ENCODE results near the gene CDK10. TPM values are rescaled to one million over a fixed set of nuclear protein-coding genes. Genes with fewer than 3 reads are reported as not detected.

CDK10 gene
- total RNA-seq, 4 donors from 2014 or later: 34.6 to 69.1 (median 40.9) TPM

DNA sequence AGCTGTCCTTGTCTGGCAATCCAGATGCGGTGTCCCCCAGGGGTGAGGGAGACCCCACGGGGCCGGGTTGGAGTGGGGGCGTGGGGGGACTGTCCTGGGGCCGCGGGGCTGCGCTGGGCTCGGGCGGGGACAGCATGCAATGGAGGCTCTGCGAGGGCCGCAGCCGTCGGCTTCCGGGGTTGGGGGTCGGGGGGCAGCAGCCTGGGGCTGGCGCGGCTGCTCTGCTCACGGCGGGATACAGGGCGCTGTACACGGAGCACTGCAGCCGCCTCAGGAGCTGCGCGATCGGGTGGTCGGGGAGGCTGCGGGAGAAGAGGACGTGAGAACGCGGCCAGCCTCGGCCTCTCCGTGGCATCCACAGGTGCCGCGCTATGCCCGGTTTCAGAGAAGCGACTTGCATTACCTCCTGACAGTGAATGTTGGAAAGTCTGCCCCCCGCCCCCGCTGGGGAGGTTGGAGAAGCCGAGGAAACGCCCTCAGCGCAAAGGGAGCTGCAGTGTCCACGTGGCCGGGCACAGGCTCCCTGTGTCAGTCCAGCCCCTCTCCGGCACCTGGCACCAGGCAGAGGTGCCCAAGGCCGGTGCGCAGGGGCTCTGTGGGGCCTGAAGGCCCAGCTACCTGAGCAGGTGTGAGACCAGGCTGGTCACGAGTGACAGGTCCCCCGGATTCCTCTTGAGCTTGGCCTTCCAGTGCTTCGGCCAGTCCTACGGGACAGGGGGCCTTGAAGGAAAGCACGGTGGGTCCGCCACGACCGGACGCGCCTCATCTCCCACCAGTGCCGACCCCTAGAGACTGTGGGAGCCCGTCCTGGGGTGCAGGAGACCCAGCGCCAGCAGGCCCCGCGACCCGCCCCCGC, 24.4 kb downstream of the CDK10 start:
- 82 to 85% methylated on average over 24 to 50 of the region's 63 CpGs for WGBS, 2 donors
- intact Hi-C loops (cut with DNase I; ENCODE audit: low total_unique reads): no loop called here
- DNase-seq (ENCODE audit: low spot score in 2 of 2): no peak
- no peak overlapping the region for H3K4me3 ChIP-seq (ENCODE audit: low read depth, poor library complexity, severe bottlenecking)
- no peak for TF ChIP-seq POLR2A (IDR thresholded peaks at IDR 0.05)
- TF ChIP-seq, protein P1, sequence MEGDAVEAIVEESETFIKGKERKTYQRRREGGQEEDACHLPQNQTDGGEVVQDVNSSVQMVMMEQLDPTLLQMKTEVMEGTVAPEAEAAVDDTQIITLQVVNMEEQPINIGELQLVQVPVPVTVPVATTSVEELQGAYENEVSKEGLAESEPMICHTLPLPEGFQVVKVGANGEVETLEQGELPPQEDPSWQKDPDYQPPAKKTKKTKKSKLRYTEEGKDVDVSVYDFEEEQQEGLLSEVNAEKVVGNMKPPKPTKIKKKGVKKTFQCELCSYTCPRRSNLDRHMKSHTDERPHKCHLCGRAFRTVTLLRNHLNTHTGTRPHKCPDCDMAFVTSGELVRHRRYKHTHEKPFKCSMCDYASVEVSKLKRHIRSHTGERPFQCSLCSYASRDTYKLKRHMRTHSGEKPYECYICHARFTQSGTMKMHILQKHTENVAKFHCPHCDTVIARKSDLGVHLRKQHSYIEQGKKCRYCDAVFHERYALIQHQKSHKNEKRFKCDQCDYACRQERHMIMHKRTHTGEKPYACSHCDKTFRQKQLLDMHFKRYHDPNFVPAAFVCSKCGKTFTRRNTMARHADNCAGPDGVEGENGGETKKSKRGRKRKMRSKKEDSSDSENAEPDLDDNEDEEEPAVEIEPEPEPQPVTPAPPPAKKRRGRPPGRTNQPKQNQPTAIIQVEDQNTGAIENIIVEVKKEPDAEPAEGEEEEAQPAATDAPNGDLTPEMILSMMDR (IDR thresholded peaks at IDR 0.05): no peak

DNA sequence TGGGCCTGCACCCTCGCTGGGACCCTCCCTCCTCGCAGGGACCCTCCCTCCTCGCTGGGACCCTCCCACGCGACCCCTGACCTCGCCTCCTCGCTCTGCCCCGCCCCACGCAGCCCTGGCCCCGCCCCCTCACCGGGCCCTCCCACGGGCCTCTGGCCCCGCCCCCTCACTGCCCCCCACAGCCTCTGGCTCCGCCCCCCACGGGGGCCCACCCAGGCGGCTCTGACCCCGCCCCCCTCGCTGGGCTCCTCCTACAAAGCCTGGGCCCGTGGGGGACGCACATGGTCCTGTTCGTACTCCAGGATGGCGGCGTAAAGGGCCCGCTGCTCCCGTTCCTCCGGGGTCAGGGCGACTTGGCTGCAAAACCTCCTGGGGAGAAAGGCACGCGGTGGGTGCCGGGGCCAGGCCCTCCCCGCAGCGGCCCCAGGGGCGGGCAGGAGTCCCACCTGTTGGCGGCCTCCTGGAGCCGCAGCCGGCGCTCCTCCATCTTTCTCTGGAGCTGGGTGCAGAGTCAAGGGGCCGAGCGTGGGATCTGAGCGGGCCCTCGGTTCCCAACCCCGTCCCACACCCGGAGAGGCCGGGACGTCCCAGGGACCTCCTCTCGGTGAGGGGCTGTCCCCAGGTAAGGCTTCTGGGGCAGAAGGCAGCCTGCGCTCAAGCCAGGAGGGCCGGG, 25.2 kb downstream of the CDK10 start:
- intact Hi-C loops (cut with DNase I; ENCODE audit: low total_unique reads): no loop called here
- peak overlapping the region; percentile 12 for H3K4me3 ChIP-seq (ENCODE audit: low read depth, poor library complexity, severe bottlenecking)

DNA sequence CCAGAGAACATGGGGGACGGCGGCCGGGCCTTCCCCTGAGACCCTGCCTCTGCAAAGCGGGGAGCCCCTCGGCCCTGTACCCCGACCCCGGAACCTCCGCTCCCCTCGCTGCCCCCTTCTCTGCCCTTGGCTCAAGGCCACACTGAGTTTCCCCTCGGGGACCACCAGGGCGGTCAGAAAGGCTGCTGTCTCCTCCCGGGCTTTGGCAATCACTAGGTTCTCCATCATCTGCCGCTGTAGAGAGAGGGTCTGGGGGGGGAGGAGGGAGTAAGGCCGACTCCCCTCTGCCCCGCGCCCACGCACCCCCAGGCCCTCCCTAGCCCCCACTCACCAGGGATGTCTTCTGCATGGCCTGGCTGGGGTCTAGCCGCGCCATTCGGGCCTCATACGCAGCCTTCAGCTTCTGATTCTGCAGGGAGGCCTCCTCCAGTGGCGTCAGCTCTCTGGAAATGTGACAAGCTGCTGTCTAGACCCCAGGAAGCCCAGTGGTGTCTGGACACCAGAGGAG, 25.8 kb downstream of the CDK10 start:
- 4 to 12% methylated on average over 13 to 22 of the region's 22 CpGs for WGBS, 2 donors
- TF ChIP-seq, protein P1 (IDR thresholded peaks at IDR 0.05): no peak
- TF ChIP-seq POLR2A (IDR thresholded peaks at IDR 0.05): no peak
- intact Hi-C loops (cut with DNase I; ENCODE audit: low total_unique reads): no loop called here
- no peak for DNase-seq (ENCODE audit: low spot score in 2 of 2)
- peak overlapping the region; percentile 12 for H3K4me3 ChIP-seq (ENCODE audit: low read depth, poor library complexity, severe bottlenecking)

More for the DNA sequence above, 25.2 kb downstream of the CDK10 start:
- TF ChIP-seq POLR2A (IDR thresholded peaks at IDR 0.05): no peak
- TF ChIP-seq, protein P1 (IDR thresholded peaks at IDR 0.05): no peak
- DNase-seq (ENCODE audit: low spot score in 2 of 2): no peak
- WGBS, 2 donors: 0 to 3% methylated on average over 12 to 21 of the region's 48 CpGs

DNA sequence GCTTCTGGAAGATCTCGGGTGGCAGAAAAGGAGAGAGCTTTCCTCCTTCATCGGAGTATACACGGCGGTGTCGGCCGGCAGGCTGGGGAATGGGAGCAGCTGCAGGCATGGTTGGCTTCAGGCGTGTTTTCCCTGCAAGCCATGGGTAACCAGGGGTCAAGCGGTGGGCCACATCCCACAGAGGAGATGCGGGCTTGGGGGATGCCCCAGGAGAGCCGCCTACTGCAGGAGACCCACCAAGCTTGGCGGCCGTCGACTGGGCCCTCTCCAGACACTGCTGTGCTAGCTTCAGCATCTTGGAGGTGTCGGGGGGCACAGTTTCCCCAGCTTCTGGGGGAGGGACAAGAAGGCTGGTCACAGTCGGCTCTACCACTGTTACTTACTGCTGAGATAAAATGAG, 30.0 kb downstream of the CDK10 start:
- no peak for DNase-seq (ENCODE audit: low spot score in 2 of 2)
- 92 to 94% methylated on average over 15 of the region's 15 CpGs for WGBS, 2 donors
- no peak for TF ChIP-seq POLR2A (IDR thresholded peaks at IDR 0.05)
- TF ChIP-seq, protein P1 (IDR thresholded peaks at IDR 0.05): no peak
- no peak overlapping the region for H3K4me3 ChIP-seq (ENCODE audit: low read depth, poor library complexity, severe bottlenecking)
- intact Hi-C loops (cut with DNase I; ENCODE audit: low total_unique reads): no loop called here

DNA sequence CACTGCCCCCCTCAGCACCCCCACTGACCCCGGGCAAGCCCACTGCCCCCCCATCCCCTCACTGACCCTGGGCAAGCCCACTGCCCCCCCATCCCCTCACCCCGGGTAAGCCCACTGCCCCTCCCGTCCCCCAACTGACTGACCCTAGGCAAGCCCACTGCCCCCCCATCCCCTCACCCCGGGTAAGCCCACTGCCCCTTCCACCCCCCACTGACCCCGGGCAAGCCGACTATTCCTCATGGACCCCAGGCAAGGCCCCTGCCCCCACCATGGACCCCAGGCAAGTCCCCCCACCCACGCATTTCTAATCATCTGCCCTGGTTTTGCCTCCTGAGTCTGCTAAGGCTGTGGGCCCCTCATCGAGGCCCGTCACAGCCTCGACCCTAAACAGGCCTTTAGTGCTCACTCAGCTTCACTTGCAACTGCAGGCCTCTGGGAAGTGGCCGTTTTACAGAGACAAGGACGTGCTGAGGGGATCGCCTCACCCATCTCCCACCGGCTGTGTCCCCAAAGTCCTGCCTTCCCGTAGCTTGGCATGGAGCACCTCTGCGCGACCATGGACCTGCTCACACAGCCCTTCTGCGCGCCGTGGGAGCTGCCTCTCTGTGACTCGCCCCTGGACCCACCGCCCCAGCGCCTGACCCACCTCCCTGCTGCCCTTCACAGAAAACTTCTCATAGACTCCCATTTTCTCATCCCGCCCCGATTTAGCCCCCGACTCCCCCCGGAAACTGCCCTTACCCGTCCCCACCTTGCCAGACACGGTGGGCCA, 30.6 kb downstream of the CDK10 start:
- H3K4me3 ChIP-seq (ENCODE audit: low read depth, poor library complexity, severe bottlenecking): no peak overlapping the region
- no peak for DNase-seq (ENCODE audit: low spot score in 2 of 2)
- intact Hi-C loops (cut with DNase I; ENCODE audit: low total_unique reads): no loop called here
- TF ChIP-seq, protein P1 (IDR thresholded peaks at IDR 0.05): no peak
- TF ChIP-seq POLR2A (IDR thresholded peaks at IDR 0.05): no peak
- WGBS, 2 donors: 89 to 93% methylated on average over 22 to 27 of the region's 29 CpGs
